ENCODE measurements around the gene GPR17. TPM values are rescaled to one million over a fixed set of nuclear protein-coding genes. Genes with fewer than 3 reads are reported as not detected.
A peak's percentile ranks its signal among the peaks of the same experiment; 100 is the strongest.

The GPR17 gene
- total and polyA plus RNA-seq, 9 of the 15 experiments (the other 6 are each of a cell fraction or from before 2014, with no cell fraction given), result not detected

GRCh38 chr2:127631541-127631996 lies 14.4 kb upstream of the GPR17 start:
- Histone ChIP-seq H2AFZ (ENCODE audit: low read depth, low read length) (no peak overlapping the region), H3K79me2 (ENCODE audit: control insufficient read depth, insufficient read depth, low read length) (no peaks in the 10 kb centered on the region), H3K9ac (ENCODE audit: insufficient read depth in 1 of 2, low read depth in 2 of 2, low read length in 2 of 2) (peak overlapping the region in 1 of 2 experiments; percentile 52; a peak in 2 of 4 replicates), H3K36me3 (ENCODE audit: control insufficient read depth, insufficient read depth, low read length) (no peaks in the 10 kb centered on the region), H3K9me3 (replicated peaks; ENCODE audit: control insufficient read depth, insufficient read depth, low read depth, low read length) (no peaks in the 10 kb centered on the region), H4K20me1 (replicated peaks; ENCODE audit: control insufficient read depth, insufficient read depth, low read length) (peaks cover 4% of the 10 kb centered on the region; the same call in 1 of the 2 replicates), H3K4me2 (ENCODE audit: insufficient read depth, low read length) (no peak overlapping the region), H3K9me1 (ENCODE audit: control insufficient read depth, insufficient read depth, low read length) (no peaks in the 10 kb centered on the region), H3K27me3 (ENCODE audit: control insufficient read depth in 2 of 2, insufficient read depth in 2 of 2, low read length in 2 of 2) (peaks cover 18 to 74% of the 10 kb centered on the region in 2 experiments; a peak in 4 of 5 replicates), H3K27ac (ENCODE audit: extremely low read depth, low read depth, low read length) (no peak overlapping the region), H3K4me3 (no peak overlapping the region), H3K4me1 (replicated peaks in 1 of 2; ENCODE audit: control insufficient read depth in 2 of 2, insufficient read depth in 2 of 2, low read length in 2 of 2) (peaks cover 0 to 57% of the 10 kb centered on the region in 2 experiments; a peak in 2 of 5 replicates)
- BruUV-seq (replicated peaks), result no TSS peak
- TF ChIP-seq GTF2E2 (tag; IDR thresholded peaks at IDR 0.05) (no peak), U2AF1 (optimal IDR thresholded peaks at IDR 0.05; ENCODE audit: low read depth, low read length) (no peak), SUPT5H (IDR thresholded peaks at IDR 0.05) (no peak), PURB (CRISPR knock-in tag; IDR thresholded peaks at IDR 0.05; ENCODE audit: low read depth) (no peak), ZNF197 (CRISPR knock-in tag; IDR thresholded peaks at IDR 0.05; ENCODE audit: low read depth) (no peak), PHF20 (IDR thresholded peaks at IDR 0.05; ENCODE audit: partially characterized antibody) (no peak), PTTG1 (tag; IDR thresholded peaks at IDR 0.05; ENCODE audit: low read depth) (no peak), RBFOX2 (IDR thresholded peaks at IDR 0.05; ENCODE audit: low read depth, low read length) (no peak), MCM3 (IDR thresholded peaks at IDR 0.05) (no peak), CBX2 (IDR thresholded peaks at IDR 0.05; ENCODE audit: insufficient read depth, low read length, poor library complexity, severe bottlenecking) (no peak), NR1H2 (CRISPR knock-in tag; IDR thresholded peaks at IDR 0.05) (no peak), TAF9B (IDR thresholded peaks at IDR 0.05; ENCODE audit: partially characterized antibody) (no peak), MED1 (CRISPR knock-in tag; IDR thresholded peaks at IDR 0.05; ENCODE audit: borderline replicate concordance) (no peak)
- ChIA-PET POLR2A (interaction anchor here (0.6 to 1.3 kb wide), 3 partner anchors 11 to 1217 kb away, joined by 3 to 6 read pairs (median 3); no protein-coding TSS in a partner anchor), CTCF (ENCODE audit: low intra/inter-chr PET ratio) (no interaction called here)
- DNase-seq (ENCODE audit: extremely low read depth in 1 of 4, low spot score in 3 of 4), result no peak
- WGBS (ENCODE audit: insufficient coverage, low coverage, missing lambda C conversion rate), result under 1% methylated on average over 13 of the region's 16 CpGs
- intact Hi-C loops (cut with micrococcal nuclease), result no loop called here
- in situ Hi-C loops (cut with MboI), result no loop called here
- no peak for FAIRE-seq
- no peak for ATAC-seq

Data from K562 (cell line).